ENCODE measurements around the gene DTD2. TPM values are rescaled to one million over a fixed set of nuclear protein-coding genes. Genes with fewer than 3 reads are reported as not detected.

Gene DTD2
- total RNA-seq, 2 donors from 2014 or later, result 12.7 to 14.9 TPM

GRCh38 chr14:31479027-31479426 is 21.7 kb upstream of the DTD2 start:
- Histone ChIP-seq H3K27me3 (ENCODE audit: control insufficient read depth, insufficient read depth, low read length, poor library complexity, severe bottlenecking) (no peaks in the 10 kb centered on the region), H3K4me1 (ENCODE audit: control insufficient read depth, insufficient read depth, low read length) (no peaks in the 10 kb centered on the region), H3K27ac (ENCODE audit: low read depth, low read length) (no peak overlapping the region), H3K9me3 (ENCODE audit: control insufficient read depth, low read length) (no peaks in the 10 kb centered on the region), H3K36me3 (ENCODE audit: control insufficient read depth, insufficient read depth, low read length) (no peaks in the 10 kb centered on the region), H3K4me3 (ENCODE audit: low read length) (no peak overlapping the region), H3K9ac (ENCODE audit: extremely low read depth, low read length, poor library complexity, severe bottlenecking) (no peak overlapping the region)
- 92% methylated on average over 3 of the region's 3 CpGs; no CpG with 5 or more reads in 1 of the 2 experiments for WGBS, 2 experiments (ENCODE audit: insufficient coverage in 1 of 2, insufficient read length in 1 of 2)
- Mint-ChIP-seq H3K9me3 (peaks cover 3% of the 10 kb centered on the region), H3K4me1 (no peaks in the 10 kb centered on the region), H3K27me3 (ENCODE audit: insufficient read depth) (peaks cover 2% of the 10 kb centered on the region), H3K4me3 (no peak overlapping the region), H3K27ac (no peak overlapping the region), H3K36me3 (ENCODE audit: low read depth) (peaks cover under 1% of the 10 kb centered on the region)
- no peak for DNase-seq
- no peak for TF ChIP-seq CTCF (conservative IDR thresholded peaks at IDR 0.05)

GRCh38 chr14:31477248-31477647 is 19.9 kb upstream of the DTD2 start:
- H3K4me1 Mint-ChIP-seq, result no peaks in the 10 kb centered on the region
- 89 to 97% methylated on average over 6 of the region's 6 CpGs for WGBS, 2 experiments (ENCODE audit: insufficient coverage in 1 of 2, insufficient read length in 1 of 2)
- H3K4me3 ChIP-seq (ENCODE audit: low read length), result no peak overlapping the region
- H3K4me1 ChIP-seq (ENCODE audit: control insufficient read depth, insufficient read depth, low read length), result no peaks in the 10 kb centered on the region
- no peak overlapping the region for H3K4me3 Mint-ChIP-seq
- H3K27me3 Mint-ChIP-seq (ENCODE audit: insufficient read depth), result peaks cover 2% of the 10 kb centered on the region
- H3K27ac ChIP-seq (ENCODE audit: low read depth, low read length), result no peak overlapping the region
- no peaks in the 10 kb centered on the region for H3K27me3 ChIP-seq (ENCODE audit: control insufficient read depth, insufficient read depth, low read length, poor library complexity, severe bottlenecking)
- H3K27ac Mint-ChIP-seq, result no peak overlapping the region
- H3K9me3 ChIP-seq (ENCODE audit: control insufficient read depth, low read length), result no peaks in the 10 kb centered on the region
- DNase-seq, result no peak
- peaks cover 2% of the 10 kb centered on the region for H3K36me3 Mint-ChIP-seq (ENCODE audit: low read depth)
- H3K9me3 Mint-ChIP-seq, result peaks cover 15% of the 10 kb centered on the region
- H3K9ac ChIP-seq (ENCODE audit: extremely low read depth, low read length, poor library complexity, severe bottlenecking), result no peak overlapping the region
- H3K36me3 ChIP-seq (ENCODE audit: control insufficient read depth, insufficient read depth, low read length), result no peaks in the 10 kb centered on the region
- no peak for TF ChIP-seq CTCF (conservative IDR thresholded peaks at IDR 0.05)

GRCh38 chr14:31476131-31476866 is 19.0 kb upstream of the DTD2 start:
- Histone ChIP-seq H3K9me3 (ENCODE audit: control insufficient read depth, low read length) (no peaks in the 10 kb centered on the region), H3K27me3 (ENCODE audit: control insufficient read depth, insufficient read depth, low read length, poor library complexity, severe bottlenecking) (no peaks in the 10 kb centered on the region), H3K9ac (ENCODE audit: extremely low read depth, low read length, poor library complexity, severe bottlenecking) (no peak overlapping the region), H3K27ac (ENCODE audit: low read depth, low read length) (no peak overlapping the region), H3K36me3 (ENCODE audit: control insufficient read depth, insufficient read depth, low read length) (no peaks in the 10 kb centered on the region), H3K4me1 (ENCODE audit: control insufficient read depth, insufficient read depth, low read length) (no peaks in the 10 kb centered on the region), H3K4me3 (ENCODE audit: low read length) (no peak overlapping the region)
- Mint-ChIP-seq H3K27me3 (ENCODE audit: insufficient read depth) (peaks cover 2% of the 10 kb centered on the region), H3K4me1 (no peaks in the 10 kb centered on the region), H3K9me3 (peaks cover 15% of the 10 kb centered on the region), H3K36me3 (ENCODE audit: low read depth) (peaks cover 2% of the 10 kb centered on the region), H3K4me3 (no peak overlapping the region), H3K27ac (no peak overlapping the region)
- TF ChIP-seq CTCF (conservative IDR thresholded peaks at IDR 0.05), result no peak
- WGBS, 2 experiments (ENCODE audit: insufficient coverage in 1 of 2, insufficient read length in 1 of 2), result 87 to 92% methylated on average over 2 to 4 of the region's 4 CpGs
- no peak for DNase-seq
